HG03135 (cell line): Measurements from ENCODE around the gene TANGO2.

Experiments used
- ATAC-seq: cut with Tn5 transposase; IDR thresholded peaks from one replicate; pipeline ENCODE4 v1.9.1; 2021; ENCODE audit warnings: mild to moderate bottlenecking, moderate library complexity; ENCODE audit not compliant: unreplicated experiment

TANGO2 gene

DNA sequence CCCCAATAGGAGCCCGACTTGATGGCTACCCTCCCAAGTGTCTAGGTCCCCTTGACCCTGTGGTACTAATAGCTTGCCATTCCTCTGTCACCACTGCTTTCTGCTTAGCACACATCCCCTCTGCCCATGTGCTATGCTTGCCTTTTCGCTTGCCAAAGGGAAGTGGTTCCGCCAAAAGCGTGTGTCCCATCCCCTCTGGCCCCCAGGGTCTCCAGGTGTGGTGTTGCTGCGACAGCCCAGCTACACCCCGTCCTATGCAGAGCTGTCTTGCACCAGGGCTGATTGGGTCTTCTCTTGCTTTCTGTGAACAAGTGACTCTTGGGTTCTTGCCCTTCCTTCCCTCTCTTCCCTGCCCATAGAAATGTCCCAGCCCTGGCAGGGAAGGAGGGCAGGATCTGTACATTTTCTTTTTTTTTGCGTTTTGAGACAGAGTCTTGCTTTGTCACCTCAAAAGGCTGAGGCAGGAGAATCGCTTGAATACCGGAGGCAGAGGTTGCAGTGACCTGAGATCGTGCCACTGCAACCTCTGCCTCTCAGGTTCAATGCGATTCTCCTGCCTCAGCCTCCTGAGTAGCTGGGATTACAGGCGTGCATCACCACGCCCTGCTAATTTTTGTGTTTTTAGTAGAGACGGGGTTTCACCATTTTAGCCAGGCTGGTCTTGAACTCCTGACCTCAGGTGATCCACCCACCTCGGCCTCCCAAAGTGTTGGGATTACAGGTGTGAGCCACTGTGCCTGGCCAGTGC is 3.9 kb downstream of the TANGO2 start:
- no peak for ATAC-seq

DNA sequence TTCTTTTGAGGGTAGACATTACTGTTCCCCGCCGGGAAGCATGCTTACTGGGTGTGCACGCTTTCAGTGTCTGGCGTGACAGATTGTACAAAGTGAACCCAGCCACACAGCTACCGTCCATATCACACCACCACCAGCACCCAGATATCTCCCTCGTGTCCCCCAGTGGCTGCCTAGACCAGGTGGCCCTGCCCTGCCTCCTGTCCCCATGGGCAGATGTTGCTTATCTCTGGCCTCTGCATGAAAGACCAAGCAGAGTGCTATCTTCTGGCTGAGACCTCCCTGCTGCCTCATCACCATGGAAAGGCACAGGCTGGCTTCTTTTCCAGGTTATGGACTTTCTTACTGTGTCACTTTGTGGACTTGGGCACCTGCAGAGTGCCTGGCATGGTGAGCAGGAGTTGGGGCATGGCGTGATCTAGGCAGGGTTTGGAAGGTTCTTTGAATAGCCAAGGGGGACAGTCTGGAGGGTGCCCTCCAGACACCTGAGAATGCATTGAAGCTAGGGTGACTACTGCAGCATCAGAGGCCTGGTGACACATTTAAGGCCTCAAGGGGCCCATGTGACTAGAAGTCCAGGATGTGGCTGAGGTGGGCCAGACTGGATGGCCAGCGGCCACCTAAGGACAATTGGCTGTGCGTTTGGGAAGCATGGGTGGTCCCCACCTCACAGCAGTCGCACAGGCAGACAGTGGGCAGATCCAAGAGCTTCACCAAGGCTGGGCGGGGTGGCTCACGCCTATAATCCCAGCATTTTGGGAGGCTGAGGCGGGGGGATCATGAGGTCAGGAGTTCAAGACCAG is 4.7 kb downstream of the TANGO2 start:
- ATAC-seq: no peak

- ATAC-seq: no peak
Observed at GRCh38 chr22:20026204-20026908, 5.4 kb downstream of the TANGO2 start.

DNA sequence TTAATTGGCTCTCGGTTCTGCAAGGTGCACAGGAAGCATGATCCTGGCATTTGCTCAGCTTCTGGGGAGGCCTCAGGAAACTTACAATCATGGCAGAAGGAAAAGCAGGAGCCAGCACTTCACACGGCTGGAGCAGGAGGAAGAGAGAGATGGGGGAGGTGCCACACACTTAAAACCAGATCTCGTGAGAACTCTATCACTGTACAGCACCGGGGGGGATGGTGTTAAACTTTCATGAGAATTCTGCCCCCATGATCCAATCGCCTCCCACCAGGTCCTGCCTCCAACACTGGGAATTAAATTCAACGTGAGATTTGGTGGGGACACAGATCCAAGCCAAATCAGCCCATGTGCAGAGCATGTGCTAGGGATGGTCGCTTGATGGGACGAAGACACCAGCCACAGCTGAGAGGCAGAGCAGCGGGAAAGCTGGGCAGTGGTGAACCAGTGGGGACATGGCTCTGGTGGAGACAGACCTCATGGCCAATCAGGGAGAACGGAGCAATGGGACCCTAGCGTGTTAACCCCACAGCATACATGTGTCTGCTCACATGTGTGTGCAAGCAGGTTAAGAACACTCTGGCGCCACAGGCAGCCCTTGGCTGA is 6.2 kb downstream of the TANGO2 start:
- ATAC-seq: no peak

GRCh38 chr22:20027966-20028854 is 7.3 kb downstream of the TANGO2 start:
- no peak for ATAC-seq

GRCh38 chr22:20028855-20029549 is 8.1 kb downstream of the TANGO2 start:
- ATAC-seq: no peak

GRCh38 chr22:20029550-20030225 is 8.8 kb downstream of the TANGO2 start:
- ATAC-seq: no peak

GRCh38 chr22:20031732-20032406 is 11.0 kb downstream of the TANGO2 start:
- ATAC-seq: no peak

- no peak for ATAC-seq
Observed at GRCh38 chr22:20032407-20032991, 11.6 kb downstream of the TANGO2 start.

DNA sequence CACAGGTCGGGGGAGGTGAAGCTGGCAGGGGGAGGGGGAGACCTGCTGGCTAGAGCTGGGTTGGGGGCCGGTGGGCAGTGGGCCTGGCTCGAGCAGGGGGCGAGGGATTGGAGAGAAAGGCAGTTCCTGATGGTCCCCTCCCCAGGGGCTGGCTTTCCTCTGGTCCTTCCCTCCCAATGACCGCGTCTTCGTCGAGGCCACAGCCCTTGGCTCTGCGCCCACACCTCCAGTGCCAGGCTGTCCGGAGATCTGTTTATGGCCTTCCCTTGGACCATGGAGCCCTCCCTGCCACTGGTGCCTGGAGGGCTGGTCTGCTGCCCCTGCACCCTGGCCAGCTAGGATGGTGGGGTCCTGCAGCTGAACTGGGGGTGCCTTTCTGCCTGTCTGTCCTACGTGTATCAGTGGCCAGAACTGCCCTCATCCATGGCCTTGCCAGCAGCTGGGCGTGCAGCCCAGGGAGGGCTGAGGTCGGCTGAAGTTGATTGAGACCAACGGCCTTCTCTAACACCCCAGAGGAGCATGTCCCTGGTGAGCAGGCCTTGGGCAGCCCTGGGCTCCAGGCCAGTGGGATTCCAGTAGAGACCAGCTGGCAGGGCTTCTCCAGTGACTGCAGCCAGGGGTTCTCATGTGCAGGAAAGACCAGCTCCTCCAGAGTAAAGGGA is 12.3 kb downstream of the TANGO2 start:
- ATAC-seq: no peak

- ATAC-seq: no peak
Observed at GRCh38 chr22:20034143-20034542, 13.2 kb downstream of the TANGO2 start.

- ATAC-seq: no peak
Observed at GRCh38 chr22:20035375-20036083, 14.6 kb downstream of the TANGO2 start.

- no peak for ATAC-seq
Observed at GRCh38 chr22:20036084-20036482, 15.2 kb downstream of the TANGO2 start.

- ATAC-seq: no peak
Observed at GRCh38 chr22:20036535-20037392, 15.9 kb downstream of the TANGO2 start.

DNA sequence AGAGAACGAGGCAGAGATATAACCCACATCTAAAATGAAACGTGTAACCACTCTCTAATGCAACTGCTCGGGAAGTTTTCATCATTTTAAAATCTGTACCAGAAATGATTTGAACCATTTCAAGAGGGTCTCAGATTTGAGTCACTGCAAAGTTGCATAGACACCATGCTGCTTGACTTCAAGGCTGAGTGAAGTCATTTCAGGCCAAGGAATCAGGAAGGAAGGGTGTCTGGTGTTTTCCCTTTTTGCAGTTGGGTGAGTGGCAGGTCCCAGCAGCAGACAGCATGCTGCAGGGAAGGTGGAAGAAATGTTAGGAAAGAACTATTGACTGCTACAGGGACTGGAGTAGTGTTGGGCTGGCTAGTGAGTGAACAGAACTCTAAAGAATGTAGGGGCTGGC is 16.5 kb downstream of the TANGO2 start:
- ATAC-seq: no peak

- no peak for ATAC-seq
Observed at GRCh38 chr22:20038574-20038973, 17.7 kb downstream of the TANGO2 start.
